C4-2B (cell line): ENCODE results near the gene TCF7L1.

Experiments
- CTCF ChIP-seq: fragments of 450-650 bp; conservative IDR thresholded peaks from 2 replicates; pipeline ENCODE4 v1.5.1; 2017; ENCODE audit warnings: mild to moderate bottlenecking
- ZFX ChIP-seq: fragments of 450-650 bp; IDR thresholded peaks from 2 replicates; pipeline ENCODE4 v1.6.1; 2017

- no peak for TF ChIP-seq CTCF
- TF ChIP-seq ZFX, result no peak
Measured at GRCh38 chr2:85213404-85213803, 80.2 kb downstream of the TCF7L1 start.
